Endothelial cell (in vitro differentiated cells): ENCODE measurements around the gene MAPKAPK2. TPM values are rescaled to one million over a fixed set of nuclear protein-coding genes. Genes with fewer than 3 reads are reported as not detected.

Experiments used
- DNase-seq: peaks from one replicate; pipeline ENCODE4 v3.0.0; 2021; ENCODE audit warnings: low spot score
- H3K27ac Mint-ChIP-seq: one replicate; pipeline ENCODE4 v1.8.0; 2021; ENCODE audit warnings: mixed read lengths, inconsistent platforms; ENCODE audit not compliant: unreplicated experiment
- H3K27me3 Mint-ChIP-seq: one replicate; pipeline ENCODE4 v1.8.0; 2021; ENCODE audit warnings: mild to moderate bottlenecking, moderate library complexity, mixed read lengths, inconsistent platforms; ENCODE audit not compliant: unreplicated experiment
- H3K36me3 Mint-ChIP-seq: one replicate; pipeline ENCODE4 v1.8.0; 2021; ENCODE audit warnings: mild to moderate bottlenecking, low read depth, mixed read lengths, inconsistent platforms; ENCODE audit not compliant: unreplicated experiment
- H3K4me1 Mint-ChIP-seq: one replicate; pipeline ENCODE4 v1.8.0; 2021; ENCODE audit warnings: mild to moderate bottlenecking, mixed read lengths, inconsistent platforms; ENCODE audit not compliant: unreplicated experiment
- H3K4me3 Mint-ChIP-seq: one replicate; pipeline ENCODE4 v1.8.0; 2021; ENCODE audit warnings: mild to moderate bottlenecking, mixed read lengths, inconsistent platforms; ENCODE audit not compliant: unreplicated experiment
- H3K9me3 Mint-ChIP-seq: one replicate; pipeline ENCODE4 v1.8.0; 2021; ENCODE audit warnings: mixed read lengths, inconsistent platforms; ENCODE audit not compliant: unreplicated experiment
- CTCF ChIP-seq: fragments of 200-600 bp; sonication (generic); IDR thresholded peaks from one replicate; pipeline ENCODE4 v1.5.0; 2021; ENCODE audit warnings: antibody characterized with exemption; ENCODE audit not compliant: unreplicated experiment
- total RNA-seq: library from RNA; stranded (reverse); fragmentation: NEBNext Ultra II Directional; extraction: Animal tissue kit (Norgen Biotek cat#: 25700); gene quantifications from one replicate; pipeline ENCODE4 v1.2.1, GENCODE V29; 2021; ENCODE audit not compliant: unreplicated experiment

MAPKAPK2 gene
- total RNA-seq, 1 donor from 2014 or later: 109 TPM

GRCh38 chr1:206742719-206743383, 58.1 kb downstream of the MAPKAPK2 start:
- Mint-ChIP-seq H3K36me3 (no peaks in the 10 kb centered on the region), H3K9me3 (no peaks in the 10 kb centered on the region), H3K4me1 (peaks cover 9% of the 10 kb centered on the region), H3K27ac (no peak overlapping the region), H3K27me3 (peaks cover 6% of the 10 kb centered on the region), H3K4me3 (no peak overlapping the region)
- DNase-seq: no peak
- no peak for TF ChIP-seq CTCF

- H3K27me3 Mint-ChIP-seq: peaks cover 5% of the 10 kb centered on the region
- no peak for DNase-seq
- H3K4me1 Mint-ChIP-seq: no peaks in the 10 kb centered on the region
- H3K27ac Mint-ChIP-seq: no peak overlapping the region
- H3K36me3 Mint-ChIP-seq: no peaks in the 10 kb centered on the region
- no peak for TF ChIP-seq CTCF
- H3K9me3 Mint-ChIP-seq: no peaks in the 10 kb centered on the region
- no peak overlapping the region for H3K4me3 Mint-ChIP-seq
Observed at GRCh38 chr1:206744683-206745082, 60.0 kb downstream of the MAPKAPK2 start.

GRCh38 chr1:206745301-206745700, 60.6 kb downstream of the MAPKAPK2 start:
- no peak for TF ChIP-seq CTCF
- peaks cover 4% of the 10 kb centered on the region for H3K27me3 Mint-ChIP-seq

GRCh38 chr1:206748348-206749030, 63.8 kb downstream of the MAPKAPK2 start:
- no peaks in the 10 kb centered on the region for H3K36me3 Mint-ChIP-seq
- no peak for DNase-seq
- TF ChIP-seq CTCF: no peak
- no peak overlapping the region for H3K27ac Mint-ChIP-seq
- no peak overlapping the region for H3K4me3 Mint-ChIP-seq
- no peaks in the 10 kb centered on the region for H3K4me1 Mint-ChIP-seq
- H3K9me3 Mint-ChIP-seq: no peaks in the 10 kb centered on the region
- H3K27me3 Mint-ChIP-seq: peaks cover 4% of the 10 kb centered on the region

More at GRCh38 chr1:206745301-206745700, 60.6 kb downstream of the MAPKAPK2 start:
- Mint-ChIP-seq H3K36me3 (no peaks in the 10 kb centered on the region), H3K9me3 (no peaks in the 10 kb centered on the region), H3K4me3 (no peak overlapping the region), H3K27ac (no peak overlapping the region), H3K4me1 (no peaks in the 10 kb centered on the region)
- DNase-seq: no peak

- Mint-ChIP-seq H3K27me3 (peaks cover 4% of the 10 kb centered on the region), H3K27ac (no peak overlapping the region), H3K9me3 (no peaks in the 10 kb centered on the region), H3K36me3 (no peaks in the 10 kb centered on the region), H3K4me1 (no peaks in the 10 kb centered on the region), H3K4me3 (no peak overlapping the region)
- TF ChIP-seq CTCF: no peak
- no peak for DNase-seq
Observed at GRCh38 chr1:206751891-206752290, 67.2 kb downstream of the MAPKAPK2 start.
